K562 (cell line): Measurements from ENCODE around the gene DGCR8. TPM values are rescaled to one million over a fixed set of nuclear protein-coding genes. Genes with fewer than 3 reads are reported as not detected.
A peak's percentile ranks its signal among the peaks of the same experiment; 100 is the strongest.
"Not testable (repeated sequence)": the region's sequence is repeated elsewhere in the genome, so short reads cannot be mapped to it uniquely, and the experiment has no call there.

Experiments used
- ATAC-seq: fragments of 200-7000 bp; cut with Tn5 transposase; 3 replicates; pipeline ENCODE4 v1.9.1; 2020; ENCODE audit warnings: moderate library complexity
- BruUV-seq: library from RNA; stranded (reverse); fragments of 400-500 nt; replicated peaks from 2 replicates; lab custom pipeline; 2021; lab: Mats Ljungman, UMichigan
- CTCF ChIA-PET: fragments of 300-600 bp; formaldehyde crosslinking; extraction: SDS; loops from one replicate; lab custom pipeline; 2021; ENCODE audit warnings: low intra/inter-chr PET ratio; lab: Yijun Ruan, JAX
- POLR2A ChIA-PET: fragments of 300-600, 350-650 bp; sonication (Branson Sonifier 250); formaldehyde crosslinking; extraction: SDS; loops from one replicate; lab custom pipeline; 2021; ENCODE audit warnings: antibody characterized with exemption, inconsistent platforms; lab: Yijun Ruan, JAX
- DNase-seq, 4 experiments: peaks; one replicate each; pipeline versions ENCODE4 v3.0.0 to v3.0.0-alpha.2; 2011 to 2018; ENCODE audit warnings: low spot score in 3 of 4, mixed read lengths in 3 of 4; ENCODE audit errors: extremely low read depth in 1 of 4
- FAIRE-seq: peaks from 2 replicates; lab custom pipeline; 2011; peaks lifted over from hg19 to GRCh38; lab: Jason Lieb, UNC
- H2AFZ ChIP-seq: 2 replicates; pipeline ENCODE4 v1.6.0; 2011; ENCODE audit warnings: low read depth, low read length, control low read depth, inconsistent platforms
- H3K27ac ChIP-seq: fragments of 200-600 bp; 3 replicates; pipeline ENCODE4 v1.8.0; 2011; ENCODE audit warnings: low read depth, mild to moderate bottlenecking, control low read depth, inconsistent platforms, low read length, moderate library complexity, mixed read lengths; ENCODE audit errors: extremely low read depth
- H3K27me3 ChIP-seq, 2 experiments: fragments of 300-600 bp in 1 of 2; 2 replicates in 1 of 2; 3 replicates in 1 of 2; pipeline versions ENCODE4 v1.6.0 to v1.8.0; 2011; ENCODE audit warnings: inconsistent platforms in 2 of 2, low read length in 2 of 2, mild to moderate bottlenecking in 1 of 2, mixed read lengths in 1 of 2, moderate library complexity in 1 of 2; ENCODE audit not compliant: control insufficient read depth in 2 of 2, insufficient read depth in 2 of 2
- H3K36me3 ChIP-seq: fragments of 300-600 bp; 3 replicates; pipeline ENCODE4 v1.8.0; 2011; ENCODE audit warnings: mild to moderate bottlenecking, low read length, inconsistent platforms; ENCODE audit not compliant: control insufficient read depth, insufficient read depth
- H3K4me1 ChIP-seq, 2 experiments: fragments of 200-600 bp in 1 of 2; replicated peaks in 1 of 2; 2 replicates in 1 of 2; 3 replicates in 1 of 2; pipeline versions ENCODE4 v1.5.1 to v1.8.0; 2011; ENCODE audit warnings: inconsistent platforms in 2 of 2, low read length in 2 of 2, mild to moderate bottlenecking in 1 of 2, mixed read lengths in 1 of 2, moderate library complexity in 1 of 2; ENCODE audit not compliant: control insufficient read depth in 2 of 2, insufficient read depth in 2 of 2
- H3K4me2 ChIP-seq: 2 replicates; pipeline ENCODE4 v1.6.1; 2011; ENCODE audit warnings: low read length, control low read depth, inconsistent platforms, mixed read lengths; ENCODE audit not compliant: insufficient read depth
- H3K4me3 ChIP-seq: fragments of 200-600 bp; sonication (generic), shearing (Covaris generic); 2 replicates; pipeline ENCODE4 v1.5.1; 2016; ENCODE audit warnings: control low read depth, inconsistent platforms
- H3K79me2 ChIP-seq: fragments of 200-600 bp; 3 replicates; pipeline ENCODE4 v1.8.0; 2011; ENCODE audit warnings: low read length, inconsistent platforms; ENCODE audit not compliant: control insufficient read depth, insufficient read depth
- H3K9ac ChIP-seq, 2 experiments: 2 replicates each; pipeline versions ENCODE4 v1.6.0 to v1.6.1; 2011; ENCODE audit warnings: low read depth in 2 of 2, low read length in 2 of 2, control low read depth in 1 of 2, inconsistent platforms in 1 of 2, mild to moderate bottlenecking in 1 of 2, mixed read lengths in 1 of 2; ENCODE audit not compliant: insufficient read depth in 1 of 2
- H3K9me1 ChIP-seq: one replicate; pipeline ENCODE4 v1.6.0; 2011; ENCODE audit warnings: inconsistent platforms, mild to moderate bottlenecking, low read length, moderate library complexity; ENCODE audit not compliant: control insufficient read depth, insufficient read depth
- H3K9me3 ChIP-seq: replicated peaks from 2 replicates; pipeline ENCODE4 v1.5.1; 2011; ENCODE audit warnings: low read depth, low read length, inconsistent platforms; ENCODE audit not compliant: control insufficient read depth, insufficient read depth
- H4K20me1 ChIP-seq: replicated peaks from 2 replicates; pipeline ENCODE4 v1.6.1; 2011; ENCODE audit warnings: low read length, inconsistent platforms, mixed read lengths; ENCODE audit not compliant: control insufficient read depth, insufficient read depth
- ARNT ChIP-seq, 2 experiments: fragments of 450-650 bp; IDR thresholded peaks; 2 replicates each; pipeline ENCODE4 v1.6.1; 2016; ENCODE audit warnings: mild to moderate bottlenecking in 1 of 2
- BCOR ChIP-seq: fragments of 450-650 bp; IDR thresholded peaks from 2 replicates; pipeline ENCODE4 v1.6.1; 2016
- CEBPB ChIP-seq: fragments of 450-650 bp; IDR thresholded peaks from 2 replicates; pipeline ENCODE4 v1.6.1; 2016; ENCODE audit warnings: missing genetic modification characterization, missing compliant biosample characterization
- KDM4B ChIP-seq, 2 experiments: fragments of 450-650 bp in 1 of 2; sonication (generic) in 1 of 2; IDR thresholded peaks; 2 replicates each; pipeline ENCODE4 v1.6.1; 2016 to 2017; ENCODE audit warnings: borderline replicate concordance in 2 of 2, antibody characterized with exemption in 1 of 2, low read depth in 1 of 2, mild to moderate bottlenecking in 1 of 2
- POLR2A ChIP-seq: fragments of 450-650 bp; conservative IDR thresholded peaks from 2 replicates; pipeline ENCODE4 v1.6.1; 2016
- POLR2B ChIP-seq: fragments of 450-650 bp; IDR thresholded peaks from 2 replicates; pipeline ENCODE4 v1.6.1; 2018; ENCODE audit warnings: low read depth; ENCODE audit not compliant: partially characterized antibody
- POLR2G ChIP-seq: fragments of 200-400 bp; formaldehyde crosslinking; IDR thresholded peaks from 2 replicates; pipeline ENCODE4 v1.6.1; 2017; ENCODE audit warnings: low read depth, mild to moderate bottlenecking, antibody characterized with exemption, low read length, moderate library complexity
- PTBP1 ChIP-seq: fragments of 200-400 bp; formaldehyde crosslinking; IDR thresholded peaks from 2 replicates; pipeline ENCODE4 v1.6.1; 2017; ENCODE audit warnings: low read depth, low read length
- SMARCA5 ChIP-seq: fragments of 450-650 bp; IDR thresholded peaks from 2 replicates; pipeline ENCODE4 v1.6.1; 2016
- SMC3 ChIP-seq: conservative IDR thresholded peaks from 2 replicates; pipeline ENCODE4 v1.6.1; 2011; ENCODE audit warnings: low read depth, low read length, improper control_type of control experiment; ENCODE audit not compliant: insufficient read depth
- TCF7 ChIP-seq: sonication (generic); IDR thresholded peaks from 2 replicates; pipeline ENCODE4 v1.6.1; 2016; ENCODE audit warnings: antibody characterized with exemption, borderline replicate concordance
- ZNF253 ChIP-seq: fragments of 250-450 bp; sonication (Bioruptor Pico); conservative IDR thresholded peaks from 2 replicates; pipeline ENCODE4 v1.6.1; 2021; ENCODE audit warnings: mild to moderate bottlenecking
- WGBS: fragments of 100-300 bp; shearing (Covaris generic); methylation state at CpG from one replicate; pipeline ENCODE4 v1.1.6; 2016; ENCODE audit warnings: low coverage, mixed read lengths; ENCODE audit not compliant: insufficient coverage; ENCODE audit errors: missing lambda C conversion rate; 5-methylcytosine and 5-hydroxymethylcytosine counted together
- in situ Hi-C: fragments of 300-500 bp; cut with MboI; formaldehyde crosslinking; loops from 4 replicates; pipeline ENCODE4 v1.15.0; 2018; ENCODE audit warnings: inconsistent platforms, mixed read lengths
- intact Hi-C: fragments of 100-400 bp; cut with micrococcal nuclease; formaldehyde crosslinking; loops from 2 replicates; pipeline ENCODE4 v1.14.2; 2022
- polyA plus RNA-seq, 8 experiments: library from polyadenylated mRNA; depleted of rRNA in 4 of 8; stranded (reverse) in 5 of 8; unstranded in 3 of 8; fragments of >200 nt; fragmentation: Nextera tagmentation in 2 of 8; fragmentation: Illumina TruSeq in 1 of 8; extraction: Ambion mirVana in 2 of 8; extraction: Trizol in 1 of 8; gene quantifications; 2 replicates each; pipeline versions ENCODE4 v1.2.1 to v1.2.3, GENCODE V29; 2011 to 2014; ENCODE audit warnings: inconsistent platforms in 1 of 8, missing spikeins in 1 of 8
- total RNA-seq, 7 experiments: library from RNA; depleted of rRNA in 6 of 7; stranded (reverse); fragments of >200 nt in 6 of 7; fragmentation: Illumina TruSeq in 2 of 7; extraction: Trizol in 2 of 7; gene quantifications; 2 replicates each; pipeline versions ENCODE4 v1.2.1 to v1.2.3, GENCODE V29; 2011 to 2021; ENCODE audit warnings: low replicate concordance in 1 of 7

DGCR8 gene
- total and polyA plus RNA-seq, 9 of the 15 experiments (the other 6 are each of a cell fraction or from before 2014, with no cell fraction given), result 5.9 to 144 (median 80.1) TPM

DNA sequence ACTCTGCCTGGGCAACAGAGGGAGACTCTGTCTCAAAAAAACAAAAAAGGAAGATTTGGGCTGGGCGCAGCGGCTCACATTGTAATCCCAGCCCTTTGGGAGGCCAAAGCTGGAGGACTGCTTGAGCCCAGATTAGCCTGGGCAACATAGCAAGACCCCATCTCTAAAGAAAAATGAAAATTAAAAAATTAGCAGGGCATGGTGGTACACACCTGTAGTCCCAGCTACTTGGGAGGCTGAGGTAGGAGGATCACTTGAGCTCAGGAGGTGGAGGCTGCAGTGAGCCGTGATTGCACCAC is 12.7 kb upstream of the DGCR8 start:
- ATAC-seq, FAIRE-seq, H3K4me2 ChIP-seq, in situ Hi-C loops, H3K27ac ChIP-seq, H3K4me3 ChIP-seq, H3K9me1 ChIP-seq, H2AFZ ChIP-seq, H3K9me3 ChIP-seq, H3K9ac ChIP-seq, intact Hi-C loops, H3K79me2 ChIP-seq, DNase-seq, BruUV-seq, CTCF ChIA-PET, H3K27me3 ChIP-seq: not testable (repeated sequence)
- H4K20me1 ChIP-seq, result 0 out of 2 replicates have a peak, but pooled peaks cover 12% of the 10 kb centered on the region
- 92% methylated on average over 3 of the region's 3 CpGs for WGBS
- peaks cover 27% of the 10 kb centered on the region; the same call in 2 of the 3 replicates for H3K36me3 ChIP-seq
- POLR2A ChIA-PET, result interaction anchor here (1.2 to 7.0 kb wide), 4 partner anchors 7 to 22 kb away, joined by 4 to 77 read pairs (median 4); no protein-coding TSS in a partner anchor
- TF ChIP-seq SMC3, result 0 out of 2 replicates have a peak, but pooled peaks have one; percentile 25
- 0 out of 4 replicates have a peak, but pooled peaks of 1 of the 2 experiments have one; percentile 18 for TF ChIP-seq ARNT (IDR thresholded peaks at IDR 0.05)
- TF ChIP-seq POLR2A, result peak; percentile 34; the same call in 1 of the 2 replicates
- TF ChIP-seq PTBP1, result 0 out of 2 replicates have a peak, but pooled peaks have one; percentile 49
- 0 out of 4 replicates have a peak, but pooled peaks of 1 of the 2 experiments have one; percentile 49 for TF ChIP-seq KDM4B (IDR thresholded peaks at IDR 0.05; ENCODE audit: borderline replicate concordance in 2 of 2, low read depth in 1 of 2)
- peak; percentile 33; the same call in 1 of the 2 replicates for TF ChIP-seq TCF7
- peak; percentile 80 for TF ChIP-seq BCOR
- peak; percentile 75 for TF ChIP-seq SMARCA5
- 0 out of 2 replicates have a peak, but pooled peaks have one; percentile 37 for TF ChIP-seq CEBPB (tag)
- TF ChIP-seq ZNF253 (CRISPR knock-in tag), result 0 out of 2 replicates have a peak, but pooled peaks have one; percentile 44
- peak; percentile 20; the same call in 1 of the 2 replicates for TF ChIP-seq POLR2G
- TF ChIP-seq POLR2B, result peak; percentile 45
- peaks cover 27 to 53% of the 10 kb centered on the region in 2 experiments for H3K4me1 ChIP-seq
